ENCODE measurements around the gene MEGF11.

The MEGF11 gene

DNA sequence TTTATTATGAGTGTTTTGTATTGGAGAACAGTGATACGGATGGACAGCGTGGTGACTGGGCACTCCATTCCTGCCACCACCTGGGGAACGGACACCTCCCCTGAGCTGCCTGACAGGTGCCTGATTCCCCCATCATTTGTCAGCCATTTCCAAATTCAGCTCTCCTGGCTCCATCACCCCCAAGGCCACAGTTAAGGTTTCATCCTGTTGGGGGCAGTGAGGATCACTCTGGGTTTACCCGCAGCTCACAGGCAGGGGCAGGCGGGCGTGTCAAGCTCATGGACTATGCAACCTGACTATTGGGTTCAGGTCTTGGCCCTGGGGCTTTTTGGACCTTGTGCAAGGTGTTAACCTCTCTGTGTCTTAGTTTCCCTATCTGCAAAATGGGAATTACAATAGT lies 307.9 kb downstream of the MEGF11 start:
- DNase-seq (ENCODE audit: low spot score) = no peak

DNA sequence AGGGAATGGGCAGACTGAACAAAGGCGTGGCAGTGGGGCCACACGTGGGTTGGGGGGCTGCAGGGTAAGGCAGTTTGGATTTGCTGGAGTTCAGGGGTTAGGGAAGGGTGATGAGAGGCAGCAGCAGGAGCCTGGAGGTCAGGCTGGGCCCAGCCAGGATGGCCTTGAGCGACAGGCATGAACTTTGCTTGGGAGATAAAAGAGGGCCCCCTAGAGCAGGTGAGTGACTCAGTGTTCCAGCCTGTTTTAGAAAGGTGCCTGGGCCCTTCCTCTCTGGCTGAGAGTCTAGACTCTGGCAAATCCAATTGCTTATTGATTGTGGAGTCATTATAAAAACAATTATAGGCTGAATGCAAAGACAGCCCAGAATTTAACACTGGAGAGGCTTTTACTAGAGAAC lies 309.1 kb downstream of the MEGF11 start:
- DNase-seq (ENCODE audit: low spot score) = no peak

DNA sequence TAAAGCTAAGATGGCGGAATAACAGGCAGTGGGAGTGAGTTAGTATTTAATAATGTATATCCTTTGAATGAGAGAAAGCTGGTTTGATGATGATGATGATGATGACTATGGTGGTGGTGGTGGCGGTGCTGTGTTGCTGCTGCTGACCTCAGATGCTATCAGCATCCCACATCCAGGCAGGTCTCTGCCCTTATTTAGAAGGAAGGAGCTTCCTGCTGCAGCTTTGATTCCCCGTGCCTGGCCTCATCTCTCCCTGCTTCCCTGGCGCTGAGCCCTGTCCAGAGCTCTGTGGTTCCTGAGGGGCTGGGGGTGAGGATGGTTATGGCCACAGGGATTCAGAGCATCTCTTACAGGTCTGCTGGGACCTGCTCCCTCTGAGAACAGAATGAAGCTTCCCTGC lies 311.1 kb downstream of the MEGF11 start:
- DNase-seq (ENCODE audit: low spot score) = peak; percentile 50

DNA sequence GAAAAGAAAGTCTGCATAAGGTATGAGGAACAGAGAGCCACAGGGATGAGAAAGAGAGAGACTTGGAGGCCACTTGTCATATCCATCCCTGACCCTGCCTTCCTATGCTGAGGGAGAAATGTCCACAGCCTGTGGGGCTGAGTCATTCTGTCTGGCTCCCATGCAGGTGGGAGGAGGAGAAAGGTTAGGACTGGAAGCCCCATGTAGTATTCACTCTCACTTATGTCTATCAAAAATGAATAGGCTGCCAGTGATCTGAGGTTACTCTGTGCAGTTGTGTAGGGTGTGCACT lies 313.0 kb downstream of the MEGF11 start:
- DNase-seq (ENCODE audit: low spot score) = no peak

DNA sequence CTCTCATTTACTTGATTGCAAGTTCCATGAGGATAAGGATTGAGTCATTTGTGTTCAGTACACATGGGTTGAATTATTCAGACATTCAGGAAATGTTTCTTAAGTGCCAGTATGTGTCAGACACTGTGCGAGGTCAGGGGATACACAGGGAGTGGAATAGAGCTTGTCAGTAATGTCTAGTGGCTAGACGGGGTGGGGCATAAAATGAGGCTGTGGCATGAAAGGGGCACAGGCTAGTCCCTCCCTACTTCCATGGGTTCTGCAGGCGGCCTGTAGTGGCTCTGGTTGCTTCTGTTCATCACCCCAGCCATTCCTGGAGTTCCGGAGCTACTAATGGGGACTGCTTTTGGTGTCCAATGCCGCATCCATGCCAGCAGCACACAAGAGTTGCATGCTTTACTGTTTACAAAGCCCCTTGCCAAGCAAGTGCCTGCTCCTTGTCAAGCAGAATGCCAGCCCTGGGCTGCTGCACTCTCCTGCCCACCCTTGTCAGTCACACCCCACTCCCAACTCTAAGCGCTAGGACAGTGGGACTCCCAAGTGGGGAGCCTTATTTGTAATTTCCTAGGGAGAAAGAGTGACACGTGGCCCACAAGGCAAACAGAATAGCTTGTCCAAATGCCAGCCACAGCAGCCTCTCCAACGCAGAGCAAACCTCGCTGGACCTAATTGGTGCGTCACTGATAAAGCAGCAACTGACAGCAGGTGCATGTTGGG lies 313.5 kb downstream of the MEGF11 start:
- no peak for DNase-seq (ENCODE audit: low spot score)

DNA sequence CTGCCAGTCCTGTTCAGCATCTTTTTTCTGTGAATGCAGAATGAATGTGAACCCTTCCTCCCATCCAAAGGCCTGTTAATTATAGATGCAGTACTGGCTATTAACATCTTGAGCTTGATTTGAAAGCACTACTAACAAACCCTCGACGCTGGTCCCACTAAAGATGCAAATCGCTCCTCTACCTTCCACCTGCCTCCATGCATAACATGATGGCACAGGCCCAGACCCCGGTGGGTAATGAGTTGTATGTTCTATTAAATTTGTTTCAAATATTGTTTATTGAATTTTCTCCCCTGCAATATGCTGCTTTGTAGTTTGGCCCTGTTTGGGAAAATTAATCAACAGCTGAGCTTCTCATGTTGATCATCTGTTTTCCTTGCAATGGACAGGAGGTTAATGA lies 314.9 kb downstream of the MEGF11 start:
- no peak for DNase-seq (ENCODE audit: low spot score)

DNA sequence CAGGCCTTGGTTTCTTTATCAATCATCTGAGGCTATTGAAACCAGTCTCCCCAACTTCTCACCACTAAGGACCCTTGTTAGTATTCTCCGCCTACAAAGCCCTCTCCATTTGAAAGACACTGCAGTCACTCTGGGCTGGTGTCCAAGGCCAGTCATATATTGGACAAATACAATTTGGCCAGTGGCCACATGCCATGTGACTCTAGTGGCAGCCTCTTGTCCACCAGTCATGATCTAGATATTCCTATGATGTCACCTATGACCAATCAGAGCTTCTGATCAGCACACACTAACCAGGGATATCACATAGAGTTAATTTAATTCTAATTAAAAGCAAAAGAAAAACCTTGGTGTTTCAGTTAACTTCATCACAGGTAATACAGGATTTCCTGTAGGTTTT lies 316.1 kb downstream of the MEGF11 start:
- no peak for DNase-seq (ENCODE audit: low spot score)

DNA sequence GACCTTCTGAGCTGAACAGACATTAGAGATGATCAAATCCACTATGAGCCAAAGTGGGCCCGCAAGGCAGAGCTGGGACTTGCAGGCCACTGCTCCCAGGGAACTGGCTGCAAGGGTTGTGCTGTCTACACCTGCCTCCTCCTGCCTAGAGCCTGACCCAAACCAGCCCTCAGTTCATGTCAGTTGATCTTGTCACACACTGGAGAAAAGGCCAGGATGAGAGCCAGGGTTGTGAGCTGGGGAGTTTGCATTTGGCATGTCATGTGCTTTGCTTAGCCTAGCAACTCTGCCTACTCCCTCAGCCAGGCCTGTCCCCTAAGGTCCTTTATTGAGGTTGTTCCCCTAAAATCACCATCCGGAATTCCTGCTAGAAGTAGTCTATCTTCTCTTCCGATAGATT lies 316.5 kb downstream of the MEGF11 start:
- DNase-seq (ENCODE audit: low spot score) = no peak

DNA sequence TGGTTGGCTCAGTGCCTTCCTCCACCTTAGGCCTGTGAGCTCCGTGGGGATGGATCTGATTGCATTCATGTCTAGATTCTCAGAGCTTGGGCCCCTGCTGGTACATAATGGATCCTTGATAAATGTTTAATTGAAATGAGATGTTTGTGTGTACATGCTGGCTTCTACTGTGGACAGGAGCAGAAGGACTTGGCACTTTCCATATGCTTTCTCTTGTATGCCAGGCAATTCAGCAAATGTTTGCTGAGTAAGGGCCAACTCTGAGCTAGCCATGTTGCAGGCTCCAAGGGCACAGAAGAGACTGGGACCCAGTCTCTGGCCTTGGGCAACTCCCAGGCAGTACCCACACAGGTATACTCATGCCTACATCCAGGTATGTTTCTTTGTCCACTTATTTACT lies 317.3 kb downstream of the MEGF11 start:
- DNase-seq (ENCODE audit: low spot score) = no peak

DNA sequence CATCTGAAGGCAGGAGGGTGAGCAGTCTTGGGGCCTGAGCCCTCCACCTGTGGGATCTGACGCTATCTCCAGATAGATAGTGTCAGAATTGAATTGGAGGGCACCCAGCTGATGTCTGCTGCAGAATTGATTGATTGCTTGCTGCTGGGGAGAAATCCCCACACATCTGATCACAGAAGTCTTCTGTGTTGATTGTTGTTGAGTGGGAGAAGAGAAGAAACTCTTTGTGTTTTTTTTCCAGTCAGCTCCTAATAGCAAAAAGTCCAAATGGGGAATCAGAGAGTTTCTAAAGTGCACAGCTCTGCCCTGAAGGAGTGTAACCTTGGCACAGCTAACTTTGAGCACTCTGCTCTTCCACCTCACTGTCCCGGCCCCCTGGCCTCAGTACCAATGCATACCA lies 318.2 kb downstream of the MEGF11 start:
- DNase-seq (ENCODE audit: low spot score) = no peak

DNA sequence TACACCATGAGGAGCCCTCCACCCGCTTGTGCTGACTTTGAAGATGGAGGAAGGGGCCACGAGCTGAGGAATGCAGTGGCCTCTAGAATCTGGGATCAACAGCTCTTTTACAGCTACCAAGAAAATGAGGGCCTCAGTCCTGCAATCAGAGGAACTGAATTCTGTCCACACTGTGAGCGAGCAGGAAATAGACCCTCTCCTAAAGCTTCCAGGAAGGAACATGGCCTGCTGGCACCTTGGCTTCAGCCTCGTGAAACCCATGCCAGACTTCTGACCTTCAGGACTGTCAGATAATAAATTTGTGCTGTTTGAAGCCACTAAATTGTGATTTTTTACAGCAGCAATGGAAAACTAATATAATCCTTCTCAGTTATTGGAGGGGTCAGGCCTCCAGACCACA lies 322.3 kb downstream of the MEGF11 start:
- DNase-seq (ENCODE audit: low spot score) = no peak

DNA sequence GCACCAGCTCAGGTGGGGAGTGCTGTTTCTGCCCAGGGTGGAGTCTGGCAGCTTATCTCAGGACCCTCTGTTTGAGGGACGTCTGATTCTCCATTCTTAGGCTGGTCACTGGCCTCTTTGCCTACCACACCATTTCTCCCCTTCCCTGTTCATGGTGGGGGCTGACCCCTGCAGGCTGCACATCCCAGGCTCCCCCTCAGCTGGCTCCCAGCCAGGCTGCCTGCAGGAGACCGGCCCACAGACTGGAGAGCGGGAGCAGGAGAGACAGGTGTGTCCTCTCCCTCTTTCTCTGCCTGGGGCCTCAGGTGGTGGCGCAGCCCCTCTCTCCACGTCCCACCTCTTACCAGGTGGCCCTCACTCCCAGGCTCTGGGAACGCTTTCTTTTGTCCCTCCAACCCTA lies 323.4 kb downstream of the MEGF11 start:
- no peak for DNase-seq (ENCODE audit: low spot score)

DNA sequence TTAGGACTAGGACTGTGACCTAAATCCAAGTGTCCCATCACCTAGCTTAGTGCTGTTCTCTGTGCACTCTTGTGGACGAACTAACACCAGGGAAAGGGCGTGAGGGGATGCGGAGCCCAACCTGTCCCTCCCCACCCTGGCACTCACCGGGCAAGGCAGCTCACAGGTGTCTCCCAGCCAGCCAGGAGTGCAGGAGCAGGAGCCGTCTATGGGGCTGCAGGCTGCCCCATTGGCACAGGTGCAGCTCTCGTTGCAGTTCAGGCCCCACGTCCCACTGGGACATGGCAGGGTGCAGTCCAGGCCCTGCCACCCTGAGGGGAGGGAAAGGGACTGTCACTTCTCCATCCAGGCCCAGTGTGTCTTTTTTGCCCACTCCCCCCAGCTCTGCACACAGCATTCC lies 324.0 kb downstream of the MEGF11 start:
- no peak for DNase-seq (ENCODE audit: low spot score)

DNA sequence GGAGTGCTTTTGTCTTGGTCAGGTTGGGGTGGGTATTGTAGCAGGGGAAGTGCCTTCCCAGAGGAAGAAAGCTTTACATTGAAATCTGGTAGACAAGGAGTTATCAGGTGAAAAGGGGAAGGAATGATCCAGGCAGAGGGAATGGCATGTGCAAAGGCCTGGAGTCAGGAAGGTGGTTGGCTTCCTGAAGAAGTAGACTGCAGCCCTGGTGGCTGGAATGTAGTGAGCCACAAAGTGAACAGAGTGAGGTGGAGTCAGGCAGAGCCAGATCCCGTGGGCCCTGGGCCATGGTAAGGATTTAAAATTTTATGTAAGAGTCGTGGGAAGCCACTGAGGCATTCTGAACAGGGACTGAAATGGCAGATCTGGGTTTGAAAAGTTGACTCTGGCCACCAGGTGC lies 326.0 kb downstream of the MEGF11 start:
- no peak for DNase-seq (ENCODE audit: low spot score)

DNA sequence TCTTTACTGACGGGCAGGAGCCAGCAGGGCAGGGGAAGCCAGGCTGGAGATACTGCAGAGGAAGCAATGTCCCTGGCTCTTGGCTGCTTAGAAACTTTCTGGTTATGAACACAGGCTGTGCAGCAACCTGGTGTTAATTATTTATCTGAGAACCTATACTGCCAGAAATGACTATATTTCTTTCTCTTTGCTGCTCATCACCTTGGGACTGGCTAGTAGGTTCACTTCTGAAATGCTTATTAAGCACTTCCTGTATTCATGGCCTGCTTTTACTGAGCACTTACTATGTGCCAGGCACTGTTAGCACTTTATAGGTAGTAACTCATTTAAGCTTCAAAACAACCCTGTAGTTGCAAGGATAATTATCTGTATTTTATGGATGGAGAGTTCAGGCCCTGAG lies 326.7 kb downstream of the MEGF11 start:
- DNase-seq (ENCODE audit: low spot score) = no peak

DNA sequence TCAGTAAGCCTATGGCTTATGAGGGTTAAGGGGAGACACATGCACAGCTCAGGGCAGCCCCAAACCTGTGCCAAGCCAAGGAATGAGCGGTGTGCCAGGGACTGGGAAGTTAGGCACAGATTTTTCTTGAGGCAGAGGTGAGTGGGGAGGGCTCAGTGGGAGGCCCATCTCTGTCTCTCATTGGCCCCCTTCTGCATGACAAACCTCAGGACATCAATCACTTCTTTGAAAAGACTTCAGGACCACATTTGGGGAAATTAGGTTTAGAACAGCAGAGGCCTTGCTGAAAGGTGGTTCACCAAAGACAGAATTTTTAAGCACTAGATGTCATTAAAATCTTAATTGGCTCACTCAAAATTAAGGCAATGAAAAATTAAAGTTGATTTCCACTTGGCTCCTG lies 327.1 kb downstream of the MEGF11 start:
- no peak for DNase-seq (ENCODE audit: low spot score)

DNA sequence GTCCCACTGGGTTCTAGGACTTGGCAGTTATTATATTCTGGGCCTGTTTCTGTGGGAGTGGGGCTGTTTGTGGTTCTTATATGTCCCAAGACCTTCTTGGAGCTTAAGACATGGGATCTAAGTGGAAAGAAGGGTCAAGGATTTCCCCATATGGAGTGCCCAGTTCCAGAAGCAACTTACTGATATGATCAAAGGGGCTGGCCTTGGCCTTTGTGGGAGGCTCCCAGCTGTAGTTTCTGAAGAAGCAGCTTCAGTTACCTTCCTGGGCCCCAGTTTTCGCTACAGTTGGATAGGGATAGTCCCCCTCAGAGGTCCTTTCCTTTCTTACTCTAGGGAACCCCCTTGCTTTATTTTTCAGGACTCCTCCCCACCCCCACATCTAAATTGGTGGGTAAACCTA lies 328.2 kb downstream of the MEGF11 start:
- no peak for DNase-seq (ENCODE audit: low spot score)

DNA sequence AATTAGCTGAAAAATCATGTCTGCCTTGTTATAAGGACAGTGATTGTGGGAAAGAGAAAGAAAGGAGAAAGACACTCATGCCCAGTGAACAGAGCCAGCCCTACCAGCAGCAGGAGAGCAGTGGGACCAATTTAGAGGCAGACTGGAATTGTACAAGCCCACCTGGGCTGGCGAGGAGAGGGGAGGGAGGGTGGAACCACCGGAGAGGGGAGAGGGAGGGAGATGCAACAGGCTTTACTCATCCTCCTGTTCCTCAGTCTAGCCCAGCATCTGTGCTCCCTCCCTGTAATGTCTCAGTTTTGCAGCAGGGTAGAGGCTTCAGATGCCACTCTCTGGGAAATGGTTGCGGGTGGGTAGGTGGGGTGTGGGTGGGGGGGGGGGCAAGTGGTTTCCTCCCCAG lies 329.5 kb downstream of the MEGF11 start:
- no peak for DNase-seq (ENCODE audit: low spot score)

DNA sequence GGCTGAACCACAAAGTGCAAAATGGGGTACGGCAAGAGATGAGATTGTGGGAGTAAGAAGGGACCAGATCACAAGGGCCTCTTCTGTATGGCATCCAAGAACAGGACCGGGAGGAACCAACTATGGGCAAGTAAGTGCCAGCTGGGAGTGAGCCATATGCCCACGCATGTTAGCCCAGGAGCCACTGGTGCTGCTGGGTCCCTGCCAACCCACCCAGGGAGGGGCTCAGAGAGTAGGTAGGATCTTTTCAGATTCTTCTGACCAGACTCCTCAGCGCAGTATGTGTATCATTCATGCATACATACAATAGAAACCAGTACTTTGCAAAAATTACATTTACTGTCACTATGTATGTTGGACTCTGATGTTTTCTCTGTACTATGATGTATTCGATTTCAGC lies 330.3 kb downstream of the MEGF11 start:
- no peak for DNase-seq (ENCODE audit: low spot score)

DNA sequence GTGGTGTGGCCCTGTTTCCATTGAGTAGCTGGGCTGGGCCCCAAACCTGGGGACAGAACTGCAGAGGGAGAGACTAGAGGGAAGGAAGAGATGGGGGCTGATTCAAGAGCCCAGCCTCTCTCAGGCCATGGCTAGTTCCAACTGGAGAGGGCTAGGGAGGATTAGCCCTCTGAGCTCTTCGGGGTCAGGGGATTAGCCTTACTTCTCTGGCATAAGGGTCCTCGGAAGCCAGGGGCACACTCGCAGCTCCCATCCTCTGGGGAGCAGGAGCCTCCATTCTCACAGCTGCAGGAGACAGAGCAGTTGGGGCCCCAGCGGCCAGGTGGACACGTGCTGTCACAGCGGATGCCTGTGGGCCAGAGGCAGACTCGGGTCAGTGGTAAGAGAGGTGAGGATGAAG lies 330.9 kb downstream of the MEGF11 start:
- no peak for DNase-seq (ENCODE audit: low spot score)

DNA sequence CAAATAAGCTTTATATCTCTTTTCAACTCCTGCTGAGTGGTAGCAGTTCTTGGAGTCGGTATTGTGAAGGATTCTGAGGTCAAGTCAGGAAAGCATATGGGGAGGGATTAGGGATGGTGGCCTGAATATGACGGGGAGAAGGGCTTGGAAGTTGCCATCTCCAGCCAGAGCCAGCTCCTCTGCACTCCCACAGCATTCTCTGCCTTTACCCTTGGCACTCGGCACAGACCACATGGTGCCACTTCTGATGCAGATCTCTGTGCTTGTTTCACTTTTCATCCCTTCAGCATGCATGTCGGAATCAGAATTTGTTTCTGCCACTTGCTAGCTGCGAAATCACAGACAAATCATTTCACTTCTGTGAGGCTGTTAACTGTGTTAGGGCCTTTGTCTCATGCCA lies 331.8 kb downstream of the MEGF11 start:
- no peak for DNase-seq (ENCODE audit: low spot score)

DNA sequence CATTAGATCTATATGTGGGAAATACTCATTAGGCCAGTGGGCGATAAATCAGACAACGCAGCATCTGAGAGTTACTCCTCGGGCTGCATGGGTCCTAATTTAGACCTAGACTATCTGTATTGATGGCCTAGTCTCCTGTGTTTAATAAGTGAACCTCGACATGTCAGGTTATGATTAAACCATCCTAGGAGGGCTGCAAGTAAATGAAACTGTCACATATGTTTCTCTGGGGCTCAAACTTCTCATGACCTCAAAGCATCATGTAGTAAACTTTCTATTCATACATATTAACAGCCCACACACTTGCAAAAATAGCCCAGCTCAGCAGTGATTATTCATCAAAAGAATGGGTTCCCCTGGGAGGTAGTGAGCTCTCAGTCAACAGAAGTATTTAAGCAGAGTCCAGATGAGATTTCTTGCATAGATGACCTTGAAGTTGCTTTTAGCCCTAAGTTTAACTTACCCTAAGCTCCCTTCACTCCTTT lies 332.7 kb downstream of the MEGF11 start:
- no peak for DNase-seq (ENCODE audit: low spot score)

DNA sequence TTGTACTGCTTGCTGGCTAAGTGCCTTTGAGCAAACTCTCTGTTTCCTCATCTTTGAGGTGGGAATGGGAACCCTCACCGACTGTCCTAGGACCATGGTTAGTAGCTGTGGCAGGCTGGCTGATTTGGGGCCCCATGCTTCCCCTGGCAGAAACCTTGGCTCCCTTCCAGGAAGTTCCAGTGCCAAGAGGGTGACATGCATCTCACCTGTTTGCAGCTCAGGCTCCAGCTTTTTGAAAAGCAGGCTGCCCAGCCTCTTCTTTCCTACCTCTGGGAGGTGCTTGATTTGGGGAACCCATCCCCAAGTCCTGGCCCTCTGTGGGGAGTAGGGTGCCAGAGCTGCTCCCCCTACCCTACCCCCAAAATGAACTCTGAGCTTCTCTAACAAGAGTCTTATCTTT lies 333.4 kb downstream of the MEGF11 start:
- no peak for DNase-seq (ENCODE audit: low spot score)

DNA sequence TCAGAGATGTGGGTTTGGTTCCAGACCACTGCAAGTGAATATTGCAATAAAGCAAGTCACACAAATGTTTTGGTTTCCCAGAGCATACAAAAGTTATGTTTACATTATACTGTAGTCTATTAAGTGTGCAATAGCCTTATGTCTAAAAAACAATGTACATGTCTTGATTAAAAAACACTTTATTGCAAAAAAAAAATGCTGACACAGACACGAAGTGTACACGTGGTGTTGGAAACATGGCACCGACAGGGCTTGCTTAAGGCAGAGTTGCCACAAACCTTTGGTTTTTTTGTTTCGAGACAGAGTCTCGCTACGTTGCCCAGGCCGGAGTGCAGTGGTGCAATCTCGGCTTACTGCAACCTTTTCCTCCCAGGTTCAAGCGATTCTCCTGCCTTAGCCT lies 334.2 kb downstream of the MEGF11 start:
- DNase-seq (ENCODE audit: low spot score) = no peak
